Epithelial cell of prostate (primary cell): ENCODE results near the gene BRI3.

Experiments
- DNase-seq: peaks from one replicate; pipeline ENCODE4 v3.0.0-alpha.2; 2011; ENCODE audit warnings: low read depth, low spot score
- H3K27ac ChIP-seq: fragments of 450-650 bp; 2 replicates; pipeline ENCODE4 v1.5.1; 2017; ENCODE audit warnings: mild to moderate bottlenecking

Gene BRI3

GRCh38 chr7:98280791-98281756, at the start of gene BRI3:
Gene BRI3 (plus strand): TSS chr7:98281686. CDS start chr7:98281796, 110 bp downstream.
- peak within 1 kb of the TSS; percentile 93 for H3K27ac ChIP-seq
- DNase-seq, result no peak

- H3K27ac ChIP-seq, result no peak overlapping the region
- DNase-seq, result no peak
These were observed 49.3 kb upstream of the BRI3 start for GRCh38 chr7:98232263-98232585.

- DNase-seq, result no peak
These were observed 48.7 kb upstream of the BRI3 start for GRCh38 chr7:98232799-98233198.

GRCh38 chr7:98233219-98234070, 48.0 kb upstream of the BRI3 start:
- no peak overlapping the region for H3K27ac ChIP-seq
- no peak for DNase-seq

More at GRCh38 chr7:98232799-98233198, 48.7 kb upstream of the BRI3 start:
- no peak overlapping the region for H3K27ac ChIP-seq

- DNase-seq, result no peak
- H3K27ac ChIP-seq, result no peak overlapping the region
These were observed 46.9 kb upstream of the BRI3 start for GRCh38 chr7:98234429-98235147.

- no peak overlapping the region for H3K27ac ChIP-seq
- DNase-seq, result no peak
These were observed 45.6 kb upstream of the BRI3 start for GRCh38 chr7:98235901-98236300.

GRCh38 chr7:98236355-98237185, 44.9 kb upstream of the BRI3 start:
- no peak overlapping the region for H3K27ac ChIP-seq
- no peak for DNase-seq

GRCh38 chr7:98238076-98238475, 43.4 kb upstream of the BRI3 start:
- no peak for DNase-seq
- H3K27ac ChIP-seq, result no peak overlapping the region

- no peak overlapping the region for H3K27ac ChIP-seq
- DNase-seq, result no peak
These were observed 42.5 kb upstream of the BRI3 start for GRCh38 chr7:98238976-98239375.

GRCh38 chr7:98240961-98241673, 40.4 kb upstream of the BRI3 start:
- no peak overlapping the region for H3K27ac ChIP-seq
- no peak for DNase-seq

- no peak overlapping the region for H3K27ac ChIP-seq
- no peak for DNase-seq
These were observed 39.7 kb upstream of the BRI3 start for GRCh38 chr7:98241674-98242241.

- no peak overlapping the region for H3K27ac ChIP-seq
- DNase-seq, result no peak
These were observed 39.1 kb upstream of the BRI3 start for GRCh38 chr7:98242342-98242741.

GRCh38 chr7:98242934-98243333, 38.6 kb upstream of the BRI3 start:
- no peak for DNase-seq
- H3K27ac ChIP-seq, result no peak overlapping the region

GRCh38 chr7:98244871-98245270, 36.6 kb upstream of the BRI3 start:
- no peak for DNase-seq
- H3K27ac ChIP-seq, result no peak overlapping the region

GRCh38 chr7:98248156-98248555, 33.3 kb upstream of the BRI3 start:
- H3K27ac ChIP-seq, result no peak overlapping the region
- DNase-seq, result no peak

GRCh38 chr7:98249106-98249505, 32.4 kb upstream of the BRI3 start:
- H3K27ac ChIP-seq, result no peak overlapping the region
- no peak for DNase-seq

- peak overlapping the region; percentile 85 for H3K27ac ChIP-seq
- DNase-seq, result no peak
These were observed 30.7 kb upstream of the BRI3 start for GRCh38 chr7:98250789-98251188.

GRCh38 chr7:98251231-98251600, 30.3 kb upstream of the BRI3 start:
- peak overlapping the region; percentile 85 for H3K27ac ChIP-seq
- DNase-seq, result no peak
